ENCODE measurements around the gene ZYG11A. TPM values are rescaled to one million over a fixed set of nuclear protein-coding genes. Genes with fewer than 3 reads are reported as not detected.
"Not testable (repeated sequence)": the region's sequence is repeated elsewhere in the genome, so short reads cannot be mapped to it uniquely, and the experiment has no call there.

ZYG11A gene
- total RNA-seq, 1 experiment from 2014 or later, result 4.2 TPM

- in situ Hi-C loops (cut with HindIII; ENCODE audit: low pct_unique_long_range_greater_than_20kb, low sequenced_read_pairs), result no loop called here
- no peak for DNase-seq (ENCODE audit: low read depth)
Measured at GRCh38 chr1:52867087-52867863, 24.7 kb downstream of the ZYG11A start.

- in situ Hi-C loops (cut with HindIII; ENCODE audit: low pct_unique_long_range_greater_than_20kb, low sequenced_read_pairs); DNase-seq (ENCODE audit: low read depth): not testable (repeated sequence)
Measured at GRCh38 chr1:52869727-52870126, 27.2 kb downstream of the ZYG11A start.

- in situ Hi-C loops (cut with HindIII; ENCODE audit: low pct_unique_long_range_greater_than_20kb, low sequenced_read_pairs), result no loop called here
- no peak for DNase-seq (ENCODE audit: low read depth)
Measured at GRCh38 chr1:52876843-52877242, 34.3 kb downstream of the ZYG11A start.

GRCh38 chr1:52877554-52877953, 35.0 kb downstream of the ZYG11A start:
- DNase-seq (ENCODE audit: low read depth), result no peak
- in situ Hi-C loops (cut with HindIII; ENCODE audit: low pct_unique_long_range_greater_than_20kb, low sequenced_read_pairs), result no loop called here

GRCh38 chr1:52880206-52880605, 37.6 kb downstream of the ZYG11A start:
- DNase-seq (ENCODE audit: low read depth), result no peak
- in situ Hi-C loops (cut with HindIII; ENCODE audit: low pct_unique_long_range_greater_than_20kb, low sequenced_read_pairs), result no loop called here

- DNase-seq (ENCODE audit: low read depth), result no peak
- in situ Hi-C loops (cut with HindIII; ENCODE audit: low pct_unique_long_range_greater_than_20kb, low sequenced_read_pairs), result no loop called here
Measured at GRCh38 chr1:52887483-52887882, 44.9 kb downstream of the ZYG11A start.

- no peak for DNase-seq (ENCODE audit: low read depth)
- in situ Hi-C loops (cut with HindIII; ENCODE audit: low pct_unique_long_range_greater_than_20kb, low sequenced_read_pairs), result no loop called here
Measured at GRCh38 chr1:52892424-52893215, 50.1 kb downstream of the ZYG11A start.

- DNase-seq (ENCODE audit: low read depth), result no peak
- in situ Hi-C loops (cut with HindIII; ENCODE audit: low pct_unique_long_range_greater_than_20kb, low sequenced_read_pairs), result no loop called here
Measured at GRCh38 chr1:52899445-52899894, 56.9 kb downstream of the ZYG11A start.

GRCh38 chr1:52900402-52900801, 57.8 kb downstream of the ZYG11A start:
- DNase-seq (ENCODE audit: low read depth), result no peak
- in situ Hi-C loops (cut with HindIII; ENCODE audit: low pct_unique_long_range_greater_than_20kb, low sequenced_read_pairs), result no loop called here

- DNase-seq (ENCODE audit: low read depth), result no peak
- in situ Hi-C loops (cut with HindIII; ENCODE audit: low pct_unique_long_range_greater_than_20kb, low sequenced_read_pairs), result no loop called here
Measured at GRCh38 chr1:52901384-52901783, 58.8 kb downstream of the ZYG11A start.

- no peak for DNase-seq (ENCODE audit: low read depth)
- in situ Hi-C loops (cut with HindIII; ENCODE audit: low pct_unique_long_range_greater_than_20kb, low sequenced_read_pairs), result no loop called here
Measured at GRCh38 chr1:52904208-52904926, 61.8 kb downstream of the ZYG11A start.

- no peak for DNase-seq (ENCODE audit: low read depth)
- in situ Hi-C loops (cut with HindIII; ENCODE audit: low pct_unique_long_range_greater_than_20kb, low sequenced_read_pairs), result no loop called here
Measured at GRCh38 chr1:52904927-52905698, 62.6 kb downstream of the ZYG11A start.

- in situ Hi-C loops (cut with HindIII; ENCODE audit: low pct_unique_long_range_greater_than_20kb, low sequenced_read_pairs), result no loop called here
Measured at GRCh38 chr1:52906135-52906603, 63.6 kb downstream of the ZYG11A start.

GRCh38 chr1:52907068-52907811, 64.7 kb downstream of the ZYG11A start:
- DNase-seq (ENCODE audit: low read depth), result no peak
- in situ Hi-C loops (cut with HindIII; ENCODE audit: low pct_unique_long_range_greater_than_20kb, low sequenced_read_pairs), result no loop called here

More at GRCh38 chr1:52906135-52906603, 63.6 kb downstream of the ZYG11A start:
- no peak for DNase-seq (ENCODE audit: low read depth)

- in situ Hi-C loops (cut with HindIII; ENCODE audit: low pct_unique_long_range_greater_than_20kb, low sequenced_read_pairs), result no loop called here
- DNase-seq (ENCODE audit: low read depth), result no peak
Measured at GRCh38 chr1:52907812-52908153, 65.2 kb downstream of the ZYG11A start.

GRCh38 chr1:52911541-52911940, 69.0 kb downstream of the ZYG11A start:
- in situ Hi-C loops (cut with HindIII; ENCODE audit: low pct_unique_long_range_greater_than_20kb, low sequenced_read_pairs), result no loop called here
- no peak for DNase-seq (ENCODE audit: low read depth)

- in situ Hi-C loops (cut with HindIII; ENCODE audit: low pct_unique_long_range_greater_than_20kb, low sequenced_read_pairs), result no loop called here
- DNase-seq (ENCODE audit: low read depth), result no peak
Measured at GRCh38 chr1:52913014-52913413, 70.5 kb downstream of the ZYG11A start.
